Sigmoid colon (tissue), 7 donors: Measurements from ENCODE around the gene SMOC2. TPM values are rescaled to one million over a fixed set of nuclear protein-coding genes. Genes with fewer than 3 reads are reported as not detected.

ENCODE experiments used
- DNase-seq: peaks from one replicate; pipeline ENCODE4 v3.0.0-alpha.2; 2019
- H3K27ac ChIP-seq, 4 donors: fragments of 200-600 bp; sonication (generic); one replicate each; pipeline ENCODE4 v1.5.1; 2016 to 2019; ENCODE audit warnings: mild to moderate bottlenecking in 1 of 4
- H3K27me3 ChIP-seq, 3 donors: fragments of 200-600 bp; sonication (generic); one replicate each; pipeline ENCODE4 v1.5.1; 2019; ENCODE audit warnings: mild to moderate bottlenecking in 1 of 3
- H3K36me3 ChIP-seq, 4 donors: fragments of 200-600 bp; sonication (generic); one replicate each; pipeline ENCODE4 v1.5.1; 2016 to 2019
- H3K4me1 ChIP-seq, 4 donors: fragments of 200-600 bp; sonication (generic); one replicate each; pipeline ENCODE4 v1.5.1; 2017 to 2019
- H3K4me3 ChIP-seq, 4 donors: fragments of 200-600 bp; sonication (generic); one replicate each; pipeline ENCODE4 v1.5.1; 2017 to 2019; ENCODE audit warnings: mild to moderate bottlenecking in 2 of 4, moderate library complexity in 1 of 4
- H3K9me3 ChIP-seq, 4 donors: fragments of 200-600 bp in 3 of 4; sonication (generic) in 3 of 4; one replicate each; pipeline versions ENCODE4 v1.5.1 to v1.6.1; 2013 to 2019
- EP300 ChIP-seq, 4 donors: sonication (generic); formaldehyde crosslinking; IDR thresholded peaks; one replicate each; pipeline ENCODE4 v1.6.1; 2017; ENCODE audit warnings: antibody characterized with exemption in 4 of 4
- POLR2A ChIP-seq, 2 donors: fragments of 450-650 bp; IDR thresholded peaks; one replicate each; pipeline ENCODE4 v1.6.1; 2016; ENCODE audit warnings: antibody characterized with exemption in 2 of 2, mild to moderate bottlenecking in 2 of 2, moderate library complexity in 2 of 2
- POLR2AphosphoS5 ChIP-seq, 4 donors: sonication (generic); formaldehyde crosslinking; IDR thresholded peaks; one replicate each; pipeline ENCODE4 v1.6.1; 2017; ENCODE audit warnings: antibody characterized with exemption in 4 of 4
- WGBS, 2 donors: extraction: QIAGEN DNeasy Blood & Tissue Kit; methylation state at CpG; one replicate each; pipeline ENCODE4 v1.1.7; 2013; 5-methylcytosine and 5-hydroxymethylcytosine counted together
- intact Hi-C: fragments of 100-400 bp; cut with DNase I; formaldehyde crosslinking; loops from one replicate; pipeline ENCODE4 v1.15.1; 2023
- polyA plus RNA-seq, 3 donors: library from polyadenylated mRNA; stranded (reverse); fragments of 200-250 nt; gene quantifications; one replicate each; pipeline ENCODE4 v1.2.3, GENCODE V29; 2013
- total RNA-seq, 4 donors: library from RNA; depleted of rRNA; stranded (reverse); fragments of >200 nt; gene quantifications; one replicate each; pipeline ENCODE4 v1.1.0, GENCODE V29; 2016
- TF ChIP-seq, protein P1 (sequence below), 4 experiments: fragments of 450-650 bp in 3 of 4; fragments of 200-600 bp in 1 of 4; IDR thresholded peaks; one replicate each; pipeline ENCODE4 v1.5.1; 2016 to 2019; ENCODE audit warnings: antibody characterized with exemption in 4 of 4, mild to moderate bottlenecking in 3 of 4, moderate library complexity in 2 of 4
- donor health status: healthy with polysubstance abuse.
- donor health status: Bipolar disorder and iron deficiency.
- donor health status: healthy.

SMOC2 gene
- total and polyA plus RNA-seq, 7 donors = 4.2 to 130 (median 33.5) TPM

GRCh38 chr6:168494726-168495125 lies 53.7 kb downstream of the SMOC2 start:
- DNase-seq = no peak
- H3K27me3 ChIP-seq = no peaks in the 10 kb centered on the region
- no peak overlapping the region for H3K27ac ChIP-seq
- H3K4me1 ChIP-seq = peaks cover 0 to 14% (median 9%) of the 10 kb centered on the region in 4 donors
- no peak overlapping the region for H3K4me3 ChIP-seq
- TF ChIP-seq EP300 (IDR thresholded peaks at IDR 0.05) = no peak
- intact Hi-C loops = no loop called here
- H3K36me3 ChIP-seq = no peaks in the 10 kb centered on the region
- WGBS, 2 donors = 68 to 83% methylated on average over 8 of the region's 8 CpGs
- no peaks in the 10 kb centered on the region for H3K9me3 ChIP-seq

GRCh38 chr6:168495133-168495532 lies 54.1 kb downstream of the SMOC2 start:
- no peak for DNase-seq
- 88 to 92% methylated on average over 13 of the region's 13 CpGs for WGBS, 2 donors

GRCh38 chr6:168495636-168496035 lies 54.7 kb downstream of the SMOC2 start:
- intact Hi-C loops = no loop called here
- Histone ChIP-seq H3K36me3 (no peaks in the 10 kb centered on the region), H3K4me1 (peaks cover 0 to 14% (median 9%) of the 10 kb centered on the region in 4 donors), H3K9me3 (no peaks in the 10 kb centered on the region), H3K27me3 (no peaks in the 10 kb centered on the region), H3K4me3 (no peak overlapping the region), H3K27ac (no peak overlapping the region)
- DNase-seq = no peak
- no peak for TF ChIP-seq POLR2A (IDR thresholded peaks at IDR 0.05)
- TF ChIP-seq, protein P1, sequence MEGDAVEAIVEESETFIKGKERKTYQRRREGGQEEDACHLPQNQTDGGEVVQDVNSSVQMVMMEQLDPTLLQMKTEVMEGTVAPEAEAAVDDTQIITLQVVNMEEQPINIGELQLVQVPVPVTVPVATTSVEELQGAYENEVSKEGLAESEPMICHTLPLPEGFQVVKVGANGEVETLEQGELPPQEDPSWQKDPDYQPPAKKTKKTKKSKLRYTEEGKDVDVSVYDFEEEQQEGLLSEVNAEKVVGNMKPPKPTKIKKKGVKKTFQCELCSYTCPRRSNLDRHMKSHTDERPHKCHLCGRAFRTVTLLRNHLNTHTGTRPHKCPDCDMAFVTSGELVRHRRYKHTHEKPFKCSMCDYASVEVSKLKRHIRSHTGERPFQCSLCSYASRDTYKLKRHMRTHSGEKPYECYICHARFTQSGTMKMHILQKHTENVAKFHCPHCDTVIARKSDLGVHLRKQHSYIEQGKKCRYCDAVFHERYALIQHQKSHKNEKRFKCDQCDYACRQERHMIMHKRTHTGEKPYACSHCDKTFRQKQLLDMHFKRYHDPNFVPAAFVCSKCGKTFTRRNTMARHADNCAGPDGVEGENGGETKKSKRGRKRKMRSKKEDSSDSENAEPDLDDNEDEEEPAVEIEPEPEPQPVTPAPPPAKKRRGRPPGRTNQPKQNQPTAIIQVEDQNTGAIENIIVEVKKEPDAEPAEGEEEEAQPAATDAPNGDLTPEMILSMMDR (IDR thresholded peaks at IDR 0.05) = no peak
- no peak for TF ChIP-seq POLR2AphosphoS5 (IDR thresholded peaks at IDR 0.05)
- no peak for TF ChIP-seq EP300 (IDR thresholded peaks at IDR 0.05)
- 69 to 86% methylated on average over 16 of the region's 16 CpGs for WGBS, 2 donors

More at GRCh38 chr6:168495133-168495532, 54.1 kb downstream of the SMOC2 start:
- no peaks in the 10 kb centered on the region for H3K9me3 ChIP-seq
- no peaks in the 10 kb centered on the region for H3K36me3 ChIP-seq
- H3K4me1 ChIP-seq = peaks cover 0 to 14% (median 9%) of the 10 kb centered on the region in 4 donors
- TF ChIP-seq POLR2AphosphoS5 (IDR thresholded peaks at IDR 0.05) = no peak
- TF ChIP-seq, protein P1 (IDR thresholded peaks at IDR 0.05) = no peak
- no peak for TF ChIP-seq EP300 (IDR thresholded peaks at IDR 0.05)
- TF ChIP-seq POLR2A (IDR thresholded peaks at IDR 0.05) = no peak
- no peaks in the 10 kb centered on the region for H3K27me3 ChIP-seq
- H3K27ac ChIP-seq = no peak overlapping the region
- intact Hi-C loops = no loop called here
- H3K4me3 ChIP-seq = no peak overlapping the region

- 74 to 83% methylated on average over 24 of the region's 24 CpGs for WGBS, 2 donors
- TF ChIP-seq POLR2AphosphoS5 (IDR thresholded peaks at IDR 0.05) (no peak), POLR2A (IDR thresholded peaks at IDR 0.05) (no peak), EP300 (IDR thresholded peaks at IDR 0.05) (no peak)
- TF ChIP-seq, protein P1 (IDR thresholded peaks at IDR 0.05) = no peak
- intact Hi-C loops = no loop called here
- H3K9me3 ChIP-seq = no peaks in the 10 kb centered on the region
- H3K4me3 ChIP-seq = no peak overlapping the region
- H3K27ac ChIP-seq = no peak overlapping the region
- H3K27me3 ChIP-seq = no peaks in the 10 kb centered on the region
- H3K4me1 ChIP-seq = peaks cover 0 to 14% (median 9%) of the 10 kb centered on the region in 4 donors
- H3K36me3 ChIP-seq = no peaks in the 10 kb centered on the region
- DNase-seq = no peak
These were observed 55.4 kb downstream of the SMOC2 start for GRCh38 chr6:168496139-168496996.

- no peaks in the 10 kb centered on the region for H3K9me3 ChIP-seq
- intact Hi-C loops = no loop called here
- peaks cover 0 to 14% (median 9%) of the 10 kb centered on the region in 4 donors for H3K4me1 ChIP-seq
- DNase-seq = no peak
- H3K36me3 ChIP-seq = no peaks in the 10 kb centered on the region
- no peak overlapping the region for H3K4me3 ChIP-seq
- no peaks in the 10 kb centered on the region for H3K27me3 ChIP-seq
- TF ChIP-seq POLR2AphosphoS5 (IDR thresholded peaks at IDR 0.05) (no peak), EP300 (IDR thresholded peaks at IDR 0.05) (no peak), POLR2A (IDR thresholded peaks at IDR 0.05) (no peak)
- TF ChIP-seq, protein P1 (IDR thresholded peaks at IDR 0.05) = no peak
- no peak overlapping the region for H3K27ac ChIP-seq
- 84 to 85% methylated on average over 10 of the region's 10 CpGs for WGBS, 2 donors
These were observed 56.0 kb downstream of the SMOC2 start for GRCh38 chr6:168496997-168497331.
